Activated CD8-positive, alpha-beta T cell treated with anti-CD3 and anti-CD28 coated beads, Interleukin-2, amount 10 ng/mL, durations not matched to agents 7 days and 5 days (primary cell): ENCODE results near the gene FGFR3. TPM values are rescaled to one million over a fixed set of nuclear protein-coding genes. Genes with fewer than 3 reads are reported as not detected.
"Not testable (repeated sequence)": the region's sequence is repeated elsewhere in the genome, so short reads cannot be mapped to it uniquely, and the experiment has no call there.

Source experiments
- ATAC-seq: fragments of 150-1000 bp; cut with Tn5 transposase; one replicate; pipeline ENCODE4 v1.10.0; 2021; ENCODE audit warnings: moderate library complexity
- CTCF ChIA-PET: fragments of 350-600 bp; sonication (Branson Sonifier 250); formaldehyde crosslinking; loops from one replicate; lab custom pipeline; 2021; ENCODE audit warnings: antibody characterized with exemption; lab: Charles Lee
- POLR2A ChIA-PET: fragments of 350-600 bp; sonication (Branson Sonifier 250); formaldehyde crosslinking; loops from one replicate; lab custom pipeline; 2021; ENCODE audit warnings: antibody characterized with exemption; lab: Charles Lee
- DNase-seq: peaks from one replicate; pipeline ENCODE4 v3.0.0-alpha.2; 2020
- H3K27ac Mint-ChIP-seq: one replicate; pipeline ENCODE4 v1.8.0; 2021; ENCODE audit warnings: mild to moderate bottlenecking, mixed read lengths
- H3K27me3 Mint-ChIP-seq: one replicate; pipeline ENCODE4 v1.8.0; 2021; ENCODE audit warnings: low read depth, mixed read lengths
- H3K36me3 Mint-ChIP-seq: one replicate; pipeline ENCODE4 v1.8.0; 2021; ENCODE audit warnings: low read depth, mixed read lengths
- H3K4me1 Mint-ChIP-seq: one replicate; pipeline ENCODE4 v1.8.0; 2021; ENCODE audit warnings: low read depth, mixed read lengths
- H3K4me3 Mint-ChIP-seq: one replicate; pipeline ENCODE4 v1.8.0; 2021; ENCODE audit warnings: mild to moderate bottlenecking, mixed read lengths
- H3K9me3 Mint-ChIP-seq: one replicate; pipeline ENCODE4 v1.8.0; 2022; ENCODE audit warnings: mixed read lengths; ENCODE audit not compliant: insufficient read depth
- total RNA-seq, 2 experiments: library from RNA; stranded (reverse); gene quantifications; one replicate each; pipeline ENCODE4 v1.2.3, GENCODE V29; 2021

The FGFR3 gene
- total RNA-seq, 2 experiments from 2014 or later = 0.34 to 0.37 TPM

DNA sequence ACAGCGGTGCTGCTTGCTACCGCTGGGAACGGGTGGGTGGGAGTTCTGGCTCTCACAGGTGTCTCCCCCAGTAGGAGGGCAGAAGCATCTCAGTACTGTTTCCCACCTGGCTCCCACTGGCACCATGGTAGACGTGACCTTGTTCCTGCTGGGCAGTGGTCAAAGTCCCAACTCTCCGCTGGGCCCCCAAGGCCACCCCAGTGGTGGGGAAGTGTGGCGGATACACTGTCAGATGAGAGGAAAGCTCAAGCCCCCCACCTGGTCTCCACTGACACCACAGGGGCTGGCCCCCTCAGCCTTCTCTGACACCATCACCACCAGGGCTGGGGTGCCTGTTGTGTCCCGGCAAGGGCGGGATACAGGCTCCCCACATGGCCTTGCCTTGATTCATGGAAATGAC is 38.2 kb downstream of the FGFR3 start:
- no peak overlapping the region for H3K27ac Mint-ChIP-seq
- no peaks in the 10 kb centered on the region for H3K9me3 Mint-ChIP-seq
- POLR2A ChIA-PET = interaction anchor here (1.3 to 1.4 kb wide), 2 partner anchors 40 to 111 kb away, joined by 3 to 5 read pairs; partner anchors contain the start of genes NSD2 and TMEM129
- CTCF ChIA-PET = interaction anchor here (1.0 to 1.5 kb wide), 2 partner anchors 68 to 138 kb away, joined by 3 read pairs; no protein-coding TSS in a partner anchor
- no peak for ATAC-seq
- H3K27me3 Mint-ChIP-seq = no peaks in the 10 kb centered on the region
- peaks cover 17% of the 10 kb centered on the region for H3K4me1 Mint-ChIP-seq
- DNase-seq = no peak
- H3K4me3 Mint-ChIP-seq = no peak overlapping the region
- peaks cover 39% of the 10 kb centered on the region for H3K36me3 Mint-ChIP-seq

DNA sequence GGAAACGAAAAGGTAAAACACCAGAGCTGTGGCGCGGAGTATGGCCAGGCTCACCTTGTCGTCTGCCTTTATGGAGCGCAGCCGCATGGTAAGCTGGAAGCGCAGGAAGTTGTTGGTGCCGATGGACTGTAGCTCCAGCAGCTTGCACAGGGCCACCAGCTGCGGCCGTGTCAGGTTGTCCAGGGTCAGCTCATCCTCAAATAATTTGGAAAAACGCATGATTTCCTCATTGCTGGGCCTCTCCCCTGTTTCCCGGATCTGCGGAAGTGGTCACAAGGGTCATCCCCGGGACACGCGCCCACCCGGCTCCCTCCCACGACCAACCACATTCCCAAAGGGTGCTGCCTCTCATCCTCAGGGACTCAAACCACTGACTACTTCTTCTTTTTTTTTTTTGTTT is 39.6 kb downstream of the FGFR3 start:
- POLR2A ChIA-PET = no interaction called here

DNA sequence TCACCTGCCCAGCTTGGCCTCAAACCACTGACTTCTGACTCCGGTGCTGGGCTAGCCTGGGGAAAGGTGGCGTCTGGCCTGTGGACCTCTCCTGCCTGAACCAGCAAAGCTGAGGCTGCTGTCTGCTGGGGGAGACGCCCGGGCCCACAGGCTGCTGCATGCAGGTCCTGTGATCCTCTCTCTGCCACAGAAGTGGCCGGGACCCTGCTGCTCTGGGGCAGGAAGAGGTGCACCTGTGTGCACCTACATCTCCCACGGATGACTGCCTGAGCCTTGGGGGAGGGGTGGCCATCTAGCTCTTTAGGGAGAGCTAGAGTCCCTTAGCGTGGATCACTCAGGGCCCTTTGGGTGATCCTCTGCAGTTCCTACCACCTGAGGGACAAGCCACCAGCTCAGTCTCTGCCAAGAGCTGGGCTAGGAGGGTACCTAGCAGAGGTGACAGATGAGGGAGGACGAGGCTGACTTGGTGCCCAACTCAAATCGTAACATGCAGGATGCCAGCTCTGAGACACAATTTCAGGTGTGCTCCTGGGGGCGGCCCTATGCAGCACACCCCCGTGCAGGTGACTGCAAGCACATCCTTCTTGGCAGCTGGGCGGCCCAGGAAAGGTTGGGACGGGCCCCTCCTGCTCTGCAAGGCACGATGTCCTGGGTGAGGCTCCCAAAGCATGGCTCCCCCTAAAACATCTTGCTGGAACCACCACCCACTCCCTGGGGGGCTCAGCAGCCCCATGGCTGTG is 40.4 kb downstream of the FGFR3 start:
- H3K27me3 Mint-ChIP-seq = no peaks in the 10 kb centered on the region
- peaks cover 43% of the 10 kb centered on the region for H3K36me3 Mint-ChIP-seq
- no peaks in the 10 kb centered on the region for H3K9me3 Mint-ChIP-seq
- peaks cover 17% of the 10 kb centered on the region for H3K4me1 Mint-ChIP-seq
- ATAC-seq = no peak
- H3K27ac Mint-ChIP-seq = no peak overlapping the region
- no peak for DNase-seq
- no peak overlapping the region for H3K4me3 Mint-ChIP-seq
- CTCF ChIA-PET = interaction anchor here (1.1 to 3.0 kb wide), 3 partner anchors 87 to 140 kb away, joined by 3 to 8 read pairs (median 3); no protein-coding TSS in a partner anchor
- POLR2A ChIA-PET = interaction anchor here (0.6 kb wide), 1 partner anchor 100 kb away, joined by 4 read pairs; no protein-coding TSS in a partner anchor

More for the DNA sequence above, 39.6 kb downstream of the FGFR3 start:
- H3K4me3 Mint-ChIP-seq = no peak overlapping the region
- no peak for ATAC-seq
- CTCF ChIA-PET = interaction anchor here (1.1 to 3.0 kb wide), 3 partner anchors 86 to 140 kb away, joined by 3 to 8 read pairs (median 3); no protein-coding TSS in a partner anchor
- DNase-seq = no peak
- no peaks in the 10 kb centered on the region for H3K9me3 Mint-ChIP-seq
- H3K27me3 Mint-ChIP-seq = no peaks in the 10 kb centered on the region
- no peak overlapping the region for H3K27ac Mint-ChIP-seq
- peaks cover 43% of the 10 kb centered on the region for H3K36me3 Mint-ChIP-seq
- H3K4me1 Mint-ChIP-seq = peaks cover 17% of the 10 kb centered on the region

DNA sequence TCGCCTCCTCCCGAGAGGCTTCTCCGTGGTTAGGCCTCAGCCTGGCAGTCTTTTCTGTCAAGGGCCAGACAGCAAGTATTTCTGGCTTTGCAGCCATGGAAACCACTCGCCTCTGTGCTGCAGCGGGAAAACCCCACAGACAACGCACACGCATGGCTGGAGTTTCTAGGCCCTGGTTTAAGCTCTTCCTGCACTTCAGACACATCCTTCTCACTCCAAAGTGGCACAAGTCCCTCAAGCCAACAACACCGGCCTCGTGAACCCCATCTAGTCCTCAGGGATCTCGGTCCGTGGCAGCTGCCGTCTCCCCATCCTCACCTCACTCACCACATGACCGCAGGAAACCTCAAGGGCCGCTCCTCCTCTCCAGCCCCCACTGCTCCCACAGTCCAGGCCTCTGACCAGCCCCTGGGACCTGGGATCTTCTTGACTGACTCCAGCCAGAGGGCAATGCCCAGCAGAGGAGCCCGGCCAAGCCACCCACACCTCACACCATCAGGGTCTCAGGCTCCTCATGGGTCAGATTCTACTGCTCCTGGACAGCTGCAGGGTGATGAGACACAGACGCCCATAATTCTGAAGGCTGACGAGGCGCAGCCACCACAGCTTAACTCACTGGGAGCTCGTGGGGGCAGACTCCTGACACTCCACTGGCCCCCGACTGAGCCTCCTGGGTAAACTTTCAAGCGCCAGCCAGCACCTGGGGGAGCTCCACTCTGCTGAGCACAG is 41.1 kb downstream of the FGFR3 start:
- Mint-ChIP-seq H3K4me3 (no peak overlapping the region), H3K9me3 (no peaks in the 10 kb centered on the region), H3K36me3 (peaks cover 46% of the 10 kb centered on the region), H3K27ac (peak overlapping the region; percentile 40), H3K27me3 (no peaks in the 10 kb centered on the region), H3K4me1 (peaks cover 17% of the 10 kb centered on the region)
- ATAC-seq = no peak
- DNase-seq = no peak
- CTCF ChIA-PET = interaction anchor here (1.4 to 3.0 kb wide), 3 partner anchors 65 to 141 kb away, joined by 3 to 8 read pairs (median 4); no protein-coding TSS in a partner anchor
- POLR2A ChIA-PET = interaction anchor here (0.6 kb wide), 1 partner anchor 99 kb away, joined by 4 read pairs; no protein-coding TSS in a partner anchor

DNA sequence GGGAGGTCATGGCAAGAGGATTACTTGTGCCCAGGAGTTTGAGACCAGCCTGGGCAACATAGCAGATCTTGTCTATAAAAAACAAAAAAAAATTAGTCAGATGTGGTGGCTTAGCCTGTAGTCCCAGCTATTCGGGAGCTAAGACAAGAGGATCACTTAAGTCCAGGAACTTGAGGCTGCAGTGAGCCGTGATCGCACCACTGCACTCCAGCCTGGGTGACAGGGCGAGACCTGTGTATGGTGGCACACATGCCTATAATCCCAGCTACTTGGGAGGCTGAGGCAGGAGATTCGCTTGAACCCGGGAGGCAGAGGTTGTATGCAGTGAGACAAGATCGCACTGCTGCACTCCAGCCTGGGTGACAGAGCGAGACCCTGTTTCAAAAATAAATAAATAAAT is 42.7 kb downstream of the FGFR3 start:
- ATAC-seq, H3K27me3 Mint-ChIP-seq, POLR2A ChIA-PET, H3K9me3 Mint-ChIP-seq, DNase-seq, H3K4me3 Mint-ChIP-seq, H3K27ac Mint-ChIP-seq: not testable (repeated sequence)
- CTCF ChIA-PET = interaction anchor here (1.4 kb wide), 1 partner anchor 64 kb away, joined by 4 read pairs; no protein-coding TSS in a partner anchor
- Mint-ChIP-seq H3K36me3 (peaks cover 44% of the 10 kb centered on the region), H3K4me1 (peaks cover 10% of the 10 kb centered on the region)

DNA sequence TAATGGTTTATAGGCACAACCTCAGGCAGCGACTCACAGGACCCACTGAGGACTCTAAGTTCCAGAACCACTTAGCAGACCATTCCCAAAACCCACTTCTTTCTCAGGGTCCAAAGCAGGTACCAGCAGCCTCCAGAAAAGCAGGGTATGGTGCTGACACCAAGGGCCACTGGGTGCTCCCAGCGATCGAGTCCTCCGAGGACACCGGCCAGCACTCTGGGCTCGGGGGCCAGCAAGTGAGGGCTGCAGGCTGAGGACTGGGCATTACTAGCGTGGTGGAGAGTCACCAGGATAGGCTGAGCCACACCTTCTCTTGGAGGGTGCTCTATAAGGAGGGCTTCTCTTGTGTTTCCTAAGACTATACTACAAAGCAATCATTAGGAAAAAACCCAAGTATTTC is 43.6 kb downstream of the FGFR3 start:
- CTCF ChIA-PET = no interaction called here
- no peak overlapping the region for H3K4me3 Mint-ChIP-seq

DNA sequence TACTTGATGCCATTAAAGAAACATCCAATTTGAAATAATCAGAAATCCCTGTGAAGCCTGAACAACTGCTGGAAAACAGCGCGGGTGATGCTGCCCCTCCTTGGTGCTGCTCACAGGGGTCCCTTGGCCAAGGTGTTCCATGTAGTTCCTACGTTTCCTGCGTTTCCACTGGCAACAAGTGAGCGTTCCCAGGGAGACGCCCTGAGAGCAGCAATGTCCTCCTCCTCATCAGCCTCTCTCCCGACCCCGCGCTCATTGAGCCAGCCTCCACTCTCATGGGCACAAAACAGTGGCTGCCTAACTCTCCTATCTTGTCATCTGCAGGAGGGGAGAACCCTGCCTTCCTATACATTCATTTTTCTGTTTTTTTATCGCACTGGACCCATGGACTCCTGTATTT is 44.0 kb downstream of the FGFR3 start:
- H3K36me3 Mint-ChIP-seq = peaks cover 46% of the 10 kb centered on the region
- ChIA-PET CTCF (no interaction called here), POLR2A (no interaction called here)
- H3K27ac Mint-ChIP-seq = no peak overlapping the region
- ATAC-seq = no peak
- H3K9me3 Mint-ChIP-seq = no peaks in the 10 kb centered on the region
- no peaks in the 10 kb centered on the region for H3K27me3 Mint-ChIP-seq
- H3K4me3 Mint-ChIP-seq = no peak overlapping the region
- DNase-seq = no peak
- H3K4me1 Mint-ChIP-seq = peaks cover 17% of the 10 kb centered on the region

More for the DNA sequence above, 43.6 kb downstream of the FGFR3 start:
- H3K9me3 Mint-ChIP-seq = no peaks in the 10 kb centered on the region
- peaks cover 12% of the 10 kb centered on the region for H3K4me1 Mint-ChIP-seq
- no peaks in the 10 kb centered on the region for H3K27me3 Mint-ChIP-seq
- H3K36me3 Mint-ChIP-seq = peaks cover 48% of the 10 kb centered on the region
- no peak overlapping the region for H3K27ac Mint-ChIP-seq
- POLR2A ChIA-PET = no interaction called here
- DNase-seq = no peak
- no peak for ATAC-seq

DNA sequence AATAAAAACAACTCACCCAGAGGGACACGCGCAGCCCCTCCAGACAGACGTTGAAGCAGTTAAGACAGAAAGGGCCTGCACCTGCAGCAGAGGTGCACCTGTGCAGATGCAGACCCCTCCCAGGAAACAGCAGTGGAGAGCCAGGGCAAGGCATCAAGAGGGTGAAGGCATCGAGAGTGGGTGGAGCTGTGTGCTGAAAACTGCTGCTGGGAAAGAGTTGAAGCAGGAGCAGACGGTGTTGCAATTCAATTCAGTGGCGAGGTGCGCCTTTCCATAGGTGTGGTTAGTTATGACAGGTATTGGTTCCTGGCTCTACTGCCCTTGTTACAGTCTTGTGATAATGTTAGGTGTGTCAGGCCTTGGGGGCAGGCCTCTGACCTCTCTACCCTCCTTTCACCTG is 46.2 kb downstream of the FGFR3 start:
- ATAC-seq (no peak), DNase-seq (no peak)
- Mint-ChIP-seq H3K9me3 (no peaks in the 10 kb centered on the region), H3K36me3 (peaks cover 51% of the 10 kb centered on the region), H3K4me1 (peaks cover 16% of the 10 kb centered on the region), H3K27me3 (no peaks in the 10 kb centered on the region), H3K4me3 (no peak overlapping the region), H3K27ac (no peak overlapping the region)
- ChIA-PET CTCF (interaction anchor here (1.2 kb wide), 1 partner anchor 61 kb away, joined by 4 read pairs; no protein-coding TSS in a partner anchor), POLR2A (interaction anchor here (1.2 kb wide), 1 partner anchor 31 kb away, joined by 3 read pairs; no protein-coding TSS in a partner anchor)

DNA sequence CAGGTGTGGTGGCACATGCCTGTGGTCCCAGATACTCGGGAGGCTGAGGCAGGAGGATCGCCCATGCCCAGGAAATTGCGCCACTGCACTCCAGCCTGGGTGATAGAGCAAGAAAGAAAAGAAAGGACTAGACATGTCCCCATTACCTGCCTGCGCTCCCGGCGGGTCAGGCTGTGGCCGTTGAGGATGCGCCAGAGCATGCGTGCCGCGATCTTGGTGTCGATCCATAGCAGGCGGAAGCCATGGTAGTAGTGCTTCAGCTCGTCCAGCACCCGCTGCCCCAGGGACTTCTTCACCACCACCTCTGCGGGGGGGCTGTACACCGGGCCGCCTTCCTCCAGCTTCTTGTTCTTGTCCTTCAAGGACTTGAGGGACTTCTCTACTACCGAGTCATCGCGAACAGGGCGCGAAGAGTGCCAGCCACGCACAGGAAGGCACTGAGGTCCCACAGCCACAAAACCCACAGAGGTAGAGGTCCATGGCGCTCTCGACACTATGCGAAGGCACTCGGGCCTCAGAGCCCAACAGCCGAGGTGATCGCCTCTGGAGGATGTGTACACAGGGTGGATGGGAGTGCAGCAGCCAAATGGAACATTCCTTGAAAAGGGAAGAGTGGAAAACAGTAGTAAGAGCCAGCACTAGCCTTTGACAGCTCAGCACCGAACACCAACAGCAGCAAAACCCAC is 48.3 kb downstream of the FGFR3 start:
- Mint-ChIP-seq H3K4me1 (peaks cover 14% of the 10 kb centered on the region), H3K27ac (peak overlapping the region; percentile 55), H3K36me3 (peaks cover 40% of the 10 kb centered on the region), H3K9me3 (no peaks in the 10 kb centered on the region), H3K27me3 (no peaks in the 10 kb centered on the region), H3K4me3 (no peak overlapping the region)
- POLR2A ChIA-PET = no interaction called here
- DNase-seq = no peak
- CTCF ChIA-PET = no interaction called here
- ATAC-seq = no peak

DNA sequence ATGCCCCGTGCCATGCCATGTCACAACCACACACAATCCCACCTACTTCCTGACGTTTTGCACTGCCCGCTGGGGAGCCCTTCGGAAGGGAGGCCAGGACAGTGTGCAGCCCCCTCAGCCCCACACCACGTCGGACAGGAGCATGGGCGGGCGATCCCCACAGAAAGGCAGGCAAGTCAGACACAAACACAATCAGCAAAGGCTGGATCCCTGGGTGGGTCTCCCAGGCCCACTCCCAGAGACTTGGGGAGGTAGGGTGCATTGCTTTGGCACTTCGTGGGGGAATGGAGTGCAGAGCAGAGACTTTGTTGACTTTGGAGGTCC is 48.8 kb downstream of the FGFR3 start:
- peak overlapping the region; percentile 55 for H3K27ac Mint-ChIP-seq
- CTCF ChIA-PET = no interaction called here
- POLR2A ChIA-PET = no interaction called here
- peaks cover 14% of the 10 kb centered on the region for H3K4me1 Mint-ChIP-seq
- ATAC-seq (no peak), DNase-seq (no peak)
- no peaks in the 10 kb centered on the region for H3K27me3 Mint-ChIP-seq
- H3K9me3 Mint-ChIP-seq = no peaks in the 10 kb centered on the region
- H3K4me3 Mint-ChIP-seq = no peak overlapping the region
- peaks cover 43% of the 10 kb centered on the region for H3K36me3 Mint-ChIP-seq

DNA sequence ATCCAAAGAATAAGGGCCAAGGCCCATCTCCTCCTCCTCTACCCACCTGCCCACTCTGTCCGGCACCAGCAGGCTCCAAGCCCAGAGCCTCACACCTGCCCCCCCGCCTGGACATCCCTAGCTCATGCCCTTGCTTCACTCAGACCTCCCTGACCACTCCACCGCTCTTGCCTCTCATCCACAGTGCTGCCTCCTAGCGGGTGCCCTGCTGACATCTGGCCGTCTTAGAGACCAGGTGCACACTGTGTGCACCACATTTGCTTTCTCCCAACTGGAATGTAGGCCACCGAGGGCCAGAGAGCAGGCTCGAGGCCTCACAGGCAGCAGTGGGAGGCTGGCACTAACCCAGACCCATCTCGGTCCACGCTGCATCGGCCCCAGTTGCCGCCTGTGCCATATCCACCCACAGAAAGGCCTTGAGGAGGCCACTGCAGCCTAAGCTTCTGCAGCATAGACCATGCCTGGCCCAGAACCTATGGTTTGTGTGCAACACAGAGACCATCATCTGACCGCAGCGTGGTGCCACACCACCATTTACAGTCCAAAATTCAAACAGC is 49.3 kb downstream of the FGFR3 start:
- H3K27me3 Mint-ChIP-seq = no peaks in the 10 kb centered on the region
- H3K4me3 Mint-ChIP-seq = no peak overlapping the region
- H3K36me3 Mint-ChIP-seq = peaks cover 46% of the 10 kb centered on the region
- ChIA-PET POLR2A (no interaction called here), CTCF (interaction anchor here (0.6 kb wide), 1 partner anchor 294 kb away, joined by 3 read pairs; no protein-coding TSS in a partner anchor)
- DNase-seq = no peak
- H3K27ac Mint-ChIP-seq = peak overlapping the region; percentile 6
- H3K9me3 Mint-ChIP-seq = no peaks in the 10 kb centered on the region
- peaks cover 14% of the 10 kb centered on the region for H3K4me1 Mint-ChIP-seq
- peak; percentile 22 for ATAC-seq
